SK-N-SH treated with all-trans-retinoic acid at 6 μM for 48 hours (cell line): ENCODE data around the gene MYD88.

ENCODE experiments used
- BACH2 ChIP-seq: fragments of 250-450 bp; sonication (Bioruptor Pico); IDR thresholded peaks from 2 replicates; pipeline ENCODE4 v1.9.0; 2021; ENCODE audit warnings: mild to moderate bottlenecking, borderline replicate concordance
- CSDC2 ChIP-seq: fragments of 250-450 bp; sonication (Bioruptor Pico); IDR thresholded peaks from 2 replicates; pipeline ENCODE4 v1.5.0; 2020; ENCODE audit warnings: mild to moderate bottlenecking, moderate library complexity
- ESRRG ChIP-seq: fragments of 250-450 bp; sonication (Bioruptor Pico); IDR thresholded peaks from 2 replicates; pipeline ENCODE4 v1.6.1; 2021; ENCODE audit warnings: mild to moderate bottlenecking
- GLIS3 ChIP-seq: fragments of 250-450 bp; sonication (Bioruptor Pico); IDR thresholded peaks from 2 replicates; pipeline ENCODE4 v1.5.0; 2020; ENCODE audit warnings: mild to moderate bottlenecking, moderate library complexity
- PPARA ChIP-seq: fragments of 250-450 bp; sonication (Bioruptor Pico); IDR thresholded peaks from 2 replicates; pipeline ENCODE4 v1.5.0; 2020; ENCODE audit warnings: mild to moderate bottlenecking, borderline replicate concordance
- TCF4 ChIP-seq: fragments of 250-450 bp; sonication (Bioruptor Pico); IDR thresholded peaks from 2 replicates; pipeline ENCODE4 v1.8.0; 2021; ENCODE audit warnings: mild to moderate bottlenecking, moderate library complexity, borderline replicate concordance
- ZC3H10 ChIP-seq: fragments of 250-450 bp; sonication (Bioruptor Pico); IDR thresholded peaks from 2 replicates; pipeline ENCODE4 v1.5.1; 2021; ENCODE audit warnings: mild to moderate bottlenecking, moderate library complexity
- TF ChIP-seq, protein P1 (sequence below): fragments of 250-450 bp; sonication (Bioruptor Pico); IDR thresholded peaks from 2 replicates; pipeline ENCODE4 v1.5.1; 2021; ENCODE audit warnings: mild to moderate bottlenecking, moderate library complexity
- TF ChIP-seq, protein P2 (sequence below): fragments of 250-450 bp; sonication (Bioruptor Pico); IDR thresholded peaks from 2 replicates; pipeline ENCODE4 v1.8.0; 2021; ENCODE audit warnings: low read depth, mild to moderate bottlenecking, moderate library complexity, borderline replicate concordance

DNA sequence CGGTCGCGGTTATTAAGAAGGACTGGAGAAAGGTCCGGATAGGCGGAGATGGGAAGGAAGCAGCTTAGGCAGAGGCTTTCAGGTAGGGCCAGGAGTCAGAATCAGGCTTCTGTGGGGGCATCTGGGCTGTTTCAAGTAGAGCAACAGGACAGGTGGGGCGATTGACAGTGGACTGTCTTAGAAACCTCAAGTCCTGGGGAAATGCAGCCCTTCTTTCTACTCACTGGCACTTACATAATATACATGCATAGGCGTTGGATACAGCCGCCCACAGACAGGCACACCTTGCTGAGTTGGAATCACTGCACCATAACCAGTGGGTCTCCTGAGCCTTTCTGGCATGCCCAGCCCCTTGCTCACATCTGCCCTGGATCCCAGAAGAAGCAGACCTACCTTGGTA lies 730 bp downstream of the MYD88 start:
- TF ChIP-seq, protein P1, sequence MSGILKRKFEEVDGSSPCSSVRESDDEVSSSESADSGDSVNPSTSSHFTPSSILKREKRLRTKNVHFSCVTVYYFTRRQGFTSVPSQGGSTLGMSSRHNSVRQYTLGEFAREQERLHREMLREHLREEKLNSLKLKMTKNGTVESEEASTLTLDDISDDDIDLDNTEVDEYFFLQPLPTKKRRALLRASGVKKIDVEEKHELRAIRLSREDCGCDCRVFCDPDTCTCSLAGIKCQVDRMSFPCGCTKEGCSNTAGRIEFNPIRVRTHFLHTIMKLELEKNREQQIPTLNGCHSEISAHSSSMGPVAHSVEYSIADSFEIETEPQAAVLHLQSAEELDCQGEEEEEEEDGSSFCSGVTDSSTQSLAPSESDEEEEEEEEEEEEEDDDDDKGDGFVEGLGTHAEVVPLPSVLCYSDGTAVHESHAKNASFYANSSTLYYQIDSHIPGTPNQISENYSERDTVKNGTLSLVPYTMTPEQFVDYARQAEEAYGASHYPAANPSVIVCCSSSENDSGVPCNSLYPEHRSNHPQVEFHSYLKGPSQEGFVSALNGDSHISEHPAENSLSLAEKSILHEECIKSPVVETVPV (CRISPR knock-in tag): no peak
- TF ChIP-seq, protein P2, sequence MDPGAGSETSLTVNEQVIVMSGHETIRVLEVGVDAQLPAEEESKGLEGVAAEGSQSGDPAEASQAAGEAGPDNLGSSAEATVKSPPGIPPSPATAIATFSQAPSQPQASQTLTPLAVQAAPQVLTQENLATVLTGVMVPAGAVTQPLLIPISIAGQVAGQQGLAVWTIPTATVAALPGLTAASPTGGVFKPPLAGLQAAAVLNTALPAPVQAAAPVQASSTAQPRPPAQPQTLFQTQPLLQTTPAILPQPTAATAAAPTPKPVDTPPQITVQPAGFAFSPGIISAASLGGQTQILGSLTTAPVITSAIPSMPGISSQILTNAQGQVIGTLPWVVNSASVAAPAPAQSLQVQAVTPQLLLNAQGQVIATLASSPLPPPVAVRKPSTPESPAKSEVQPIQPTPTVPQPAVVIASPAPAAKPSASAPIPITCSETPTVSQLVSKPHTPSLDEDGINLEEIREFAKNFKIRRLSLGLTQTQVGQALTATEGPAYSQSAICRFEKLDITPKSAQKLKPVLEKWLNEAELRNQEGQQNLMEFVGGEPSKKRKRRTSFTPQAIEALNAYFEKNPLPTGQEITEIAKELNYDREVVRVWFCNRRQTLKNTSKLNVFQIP (CRISPR knock-in tag): no peak
- no peak for TF ChIP-seq ZC3H10
- no peak for TF ChIP-seq TCF4
- no peak for TF ChIP-seq GLIS3 (CRISPR knock-in tag)
- TF ChIP-seq ESRRG (CRISPR knock-in tag): no peak
- TF ChIP-seq PPARA (CRISPR knock-in tag): no peak
- TF ChIP-seq BACH2 (CRISPR knock-in tag): no peak
- no peak for TF ChIP-seq CSDC2 (CRISPR knock-in tag)
